GM18499 (cell line): Measurements from ENCODE around the gene CD79A.
"Not testable (repeated sequence)": the region's sequence is repeated elsewhere in the genome, so short reads cannot be mapped to it uniquely, and the experiment has no call there.

ENCODE experiments used
- ATAC-seq: cut with Tn5 transposase; IDR thresholded peaks from one replicate; pipeline ENCODE4 v1.9.1; 2021; ENCODE audit warnings: moderate number of reproducible peaks; ENCODE audit not compliant: insufficient read depth, unreplicated experiment

CD79A gene

GRCh38 chr19:41862445-41862986 lies 14.6 kb upstream of the CD79A start:
- ATAC-seq: no peak

DNA sequence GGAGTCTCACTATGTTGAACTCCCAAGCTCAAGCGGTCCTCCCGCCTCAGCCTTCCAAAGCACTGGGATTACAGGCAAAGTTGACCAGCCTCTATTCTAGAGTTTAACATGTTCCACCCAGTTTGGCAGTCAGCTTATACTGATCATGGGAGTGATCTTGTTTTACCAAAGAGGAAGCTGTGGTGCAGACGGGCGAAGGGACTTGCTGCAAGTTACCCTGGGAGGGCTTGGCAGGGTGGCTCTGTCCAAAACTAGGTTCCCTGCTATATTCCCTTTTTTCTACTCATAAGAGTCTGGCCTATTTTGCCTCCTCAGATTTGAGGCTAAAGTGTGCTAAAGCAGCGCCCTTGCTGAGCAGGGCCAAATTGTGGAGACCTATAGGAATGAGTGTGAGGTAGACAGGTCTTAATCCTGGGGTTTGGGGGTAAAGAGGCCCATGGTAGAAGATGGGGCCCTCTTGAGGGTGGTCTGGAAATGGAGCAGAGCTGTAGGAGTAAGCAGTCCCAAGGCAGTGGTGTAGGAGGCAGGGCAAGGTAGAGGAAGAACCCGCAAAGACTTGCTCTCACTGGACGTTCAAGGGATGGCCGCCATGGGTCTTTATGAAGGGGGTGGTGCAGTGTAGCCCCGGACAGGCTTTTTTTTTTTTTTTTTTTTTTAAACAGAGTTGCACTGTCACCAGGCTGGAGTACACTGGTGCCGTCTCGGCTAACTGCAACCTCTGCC lies 13.7 kb upstream of the CD79A start:
- no peak for ATAC-seq

DNA sequence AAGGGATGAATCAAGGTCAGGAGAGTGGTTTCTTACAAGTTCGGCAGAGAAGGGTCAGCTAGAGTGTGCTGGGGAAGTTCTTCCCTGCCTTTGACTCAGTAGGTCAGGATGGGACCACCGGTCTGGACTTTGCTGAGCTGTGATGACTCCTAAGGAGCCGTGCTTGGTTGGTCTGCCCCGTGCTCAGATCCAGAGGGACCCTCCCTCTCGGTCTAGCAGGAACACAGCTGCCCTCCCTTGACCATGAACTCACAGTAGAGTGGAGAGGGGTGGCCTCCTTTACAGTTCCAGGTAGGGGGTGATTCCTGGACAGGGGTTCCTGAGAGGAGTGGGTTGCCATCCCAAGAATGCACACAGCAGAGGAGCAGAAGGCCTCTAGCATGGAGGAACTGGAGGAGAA lies 12.7 kb upstream of the CD79A start:
- no peak for ATAC-seq

DNA sequence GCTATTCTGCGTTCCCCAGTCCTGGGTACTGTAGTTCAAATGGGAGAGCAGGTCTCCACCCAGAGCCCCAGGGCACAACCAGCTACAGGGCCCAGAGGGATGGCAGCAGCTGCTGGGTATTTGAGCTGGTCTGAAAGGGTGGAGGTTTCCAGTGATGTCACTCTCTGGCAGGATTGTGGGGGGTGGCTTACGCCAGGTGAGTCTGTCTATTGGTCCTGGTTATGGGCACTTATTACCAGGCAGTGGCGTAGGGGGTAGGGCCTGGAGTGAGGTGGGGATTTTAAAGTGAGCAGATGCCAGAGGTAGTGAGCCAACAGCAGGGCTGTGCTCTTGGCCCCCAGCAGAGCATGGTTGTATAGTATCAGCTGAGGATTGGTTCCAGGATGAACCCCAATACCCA lies 10.8 kb upstream of the CD79A start:
- no peak for ATAC-seq

DNA sequence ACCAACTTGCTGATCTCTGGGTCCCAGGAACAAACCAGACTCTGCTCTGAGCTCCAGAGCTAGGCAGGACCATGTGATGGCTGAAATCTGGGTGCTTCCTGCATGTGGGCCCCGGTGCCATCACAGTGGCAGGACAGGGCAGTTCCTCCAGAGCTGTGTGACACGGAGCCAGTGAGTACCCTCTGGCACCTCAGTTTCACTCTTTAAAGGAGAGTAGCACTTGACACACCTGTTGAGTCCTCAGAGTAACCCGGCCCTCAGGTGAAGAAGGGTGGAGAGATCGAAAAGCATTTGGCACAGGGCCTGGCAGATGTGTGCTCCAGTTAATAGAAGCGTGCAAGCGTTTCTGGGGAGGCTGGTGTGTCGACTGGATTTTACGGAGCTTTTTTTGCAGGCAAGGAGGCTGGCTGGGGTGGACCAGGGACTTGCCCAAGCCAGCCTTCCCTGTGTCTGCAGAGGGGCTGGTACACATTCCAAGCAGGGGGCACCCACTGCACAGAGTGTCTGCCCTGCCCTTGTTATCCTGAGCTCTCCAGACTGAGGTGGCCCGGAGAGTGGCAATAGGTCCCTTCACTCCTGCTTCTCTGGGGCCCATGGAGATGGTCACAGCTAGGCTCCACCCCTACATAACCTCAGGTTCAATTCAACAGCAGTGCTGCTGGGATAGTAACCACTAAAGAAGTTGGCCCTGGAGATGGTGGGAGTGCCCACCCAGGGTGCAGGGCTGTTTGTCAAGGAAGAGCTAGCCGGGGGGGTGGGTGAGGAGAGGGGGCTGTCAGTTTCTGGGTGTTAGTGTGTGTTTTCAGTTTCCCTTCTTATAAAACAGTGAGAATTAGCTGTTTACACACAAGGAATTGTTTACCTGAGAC lies 8.7 kb upstream of the CD79A start:
- no peak for ATAC-seq

GRCh38 chr19:41868989-41869300 lies 8.1 kb upstream of the CD79A start:
- no peak for ATAC-seq

GRCh38 chr19:41869374-41869955 lies 7.6 kb upstream of the CD79A start:
- ATAC-seq: no peak

DNA sequence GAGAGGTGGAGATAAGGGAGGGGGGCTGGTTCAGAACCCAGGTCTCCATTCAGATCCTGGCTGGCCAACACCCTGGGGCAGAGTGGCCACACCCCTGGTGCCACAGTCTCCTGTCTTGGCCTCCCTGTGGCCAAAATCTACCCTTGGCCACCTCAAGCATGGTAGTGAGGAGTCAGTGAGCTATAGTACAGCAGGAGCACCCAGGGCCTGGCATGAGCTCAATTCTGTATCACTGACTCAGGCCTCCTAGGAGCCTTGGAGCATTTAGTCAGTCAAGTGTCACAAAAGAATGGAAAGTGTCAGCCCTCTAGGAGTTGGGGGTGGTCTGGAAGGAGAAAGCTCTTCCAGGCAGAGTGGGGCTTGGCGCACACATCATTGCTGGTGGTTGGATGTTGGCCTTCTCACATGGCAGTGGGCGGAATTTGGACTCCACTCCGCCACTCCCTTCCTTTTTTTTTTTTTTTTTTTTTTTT lies 6.6 kb upstream of the CD79A start:
- no peak for ATAC-seq

DNA sequence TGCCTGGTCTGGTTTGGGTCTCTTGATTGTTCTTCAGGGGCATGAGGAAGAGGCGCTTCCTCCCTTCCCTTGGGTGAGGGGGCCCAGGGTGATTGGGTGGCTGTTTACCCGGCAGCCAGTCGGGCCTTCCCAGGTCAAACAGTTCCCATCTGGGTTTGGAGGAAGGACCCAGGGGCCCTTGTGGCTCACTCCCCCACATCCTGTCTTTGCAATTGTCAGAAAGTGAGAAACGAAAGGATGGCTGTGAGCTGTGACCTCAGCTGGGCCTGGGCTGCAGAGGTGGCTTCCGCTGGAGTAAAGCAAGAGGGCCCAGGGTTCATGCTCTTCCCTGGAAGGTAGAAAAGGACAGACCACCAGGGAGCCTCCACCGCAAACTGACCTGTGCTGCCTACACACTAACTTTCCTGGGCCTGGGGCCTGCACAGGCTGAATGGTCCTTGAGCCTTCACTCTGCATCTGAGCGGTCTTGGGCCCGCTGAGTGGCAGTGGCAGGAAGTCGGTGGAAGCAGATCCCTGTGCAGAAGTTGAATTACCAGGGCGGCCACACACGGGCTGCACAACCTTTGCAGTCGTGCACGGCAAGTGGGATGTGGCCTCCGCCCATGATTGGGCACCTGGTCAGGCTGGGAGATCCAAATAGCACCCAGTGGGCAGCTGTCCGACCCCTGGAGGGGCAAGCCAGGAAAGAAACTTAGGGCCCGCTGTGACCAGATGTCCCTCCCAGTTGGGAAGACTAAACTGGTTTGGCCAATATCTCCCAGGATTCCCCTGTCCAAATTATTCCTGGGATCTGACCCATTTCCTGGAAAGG lies 5.3 kb upstream of the CD79A start:
- ATAC-seq: no peak

- ATAC-seq: no peak
Observed at GRCh38 chr19:41872384-41872774, 4.7 kb upstream of the CD79A start.

DNA sequence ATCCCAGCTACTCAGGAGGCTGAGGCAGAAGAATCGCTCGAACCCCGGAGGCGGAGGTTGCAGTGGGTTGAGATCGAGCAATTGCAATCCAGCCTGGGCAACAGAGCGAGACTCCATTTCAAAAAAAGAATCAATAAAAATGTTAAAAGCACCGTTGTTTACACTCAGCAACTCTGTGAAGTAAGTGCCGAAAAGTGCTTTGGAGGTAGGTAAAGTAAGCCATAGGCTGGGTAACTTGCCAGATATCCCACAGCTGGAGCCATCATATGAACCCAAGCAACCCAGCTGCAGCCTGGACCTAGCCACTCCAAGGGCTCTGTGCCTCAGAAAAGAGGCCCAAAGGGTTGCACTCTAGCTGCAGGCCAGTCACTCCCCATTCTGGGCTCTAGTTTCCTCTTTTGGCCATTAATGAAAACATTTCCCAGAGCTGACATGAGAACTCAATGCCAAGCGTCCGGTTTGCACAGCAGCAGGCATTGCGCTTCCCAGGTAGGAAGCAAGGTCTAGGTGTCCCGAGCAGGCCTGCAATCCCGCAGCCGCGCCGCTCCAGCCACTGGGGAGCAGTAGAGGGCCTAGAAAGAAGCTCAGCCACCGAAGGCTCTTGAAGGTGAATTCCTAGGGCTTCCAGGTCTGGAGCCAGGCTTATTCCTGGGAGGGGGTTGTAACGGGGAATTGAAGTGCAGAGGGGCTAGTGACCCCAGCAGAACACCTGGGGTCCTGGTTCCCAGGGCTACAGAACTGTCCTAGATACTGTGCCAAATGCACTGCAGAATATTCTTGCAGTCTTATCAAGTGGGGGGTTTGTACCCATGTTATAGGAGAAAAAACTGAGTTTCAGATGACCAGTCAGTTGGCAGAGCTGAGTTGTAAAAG lies 4.1 kb upstream of the CD79A start:
- no peak for ATAC-seq

- ATAC-seq: not testable (repeated sequence)
Observed at GRCh38 chr19:41875973-41876372, 1.1 kb upstream of the CD79A start.

- no peak for ATAC-seq
Observed at GRCh38 chr19:41877916-41878905, 1.1 kb downstream of the CD79A start.

GRCh38 chr19:41879080-41879479 lies 2.0 kb downstream of the CD79A start:
- ATAC-seq: no peak

DNA sequence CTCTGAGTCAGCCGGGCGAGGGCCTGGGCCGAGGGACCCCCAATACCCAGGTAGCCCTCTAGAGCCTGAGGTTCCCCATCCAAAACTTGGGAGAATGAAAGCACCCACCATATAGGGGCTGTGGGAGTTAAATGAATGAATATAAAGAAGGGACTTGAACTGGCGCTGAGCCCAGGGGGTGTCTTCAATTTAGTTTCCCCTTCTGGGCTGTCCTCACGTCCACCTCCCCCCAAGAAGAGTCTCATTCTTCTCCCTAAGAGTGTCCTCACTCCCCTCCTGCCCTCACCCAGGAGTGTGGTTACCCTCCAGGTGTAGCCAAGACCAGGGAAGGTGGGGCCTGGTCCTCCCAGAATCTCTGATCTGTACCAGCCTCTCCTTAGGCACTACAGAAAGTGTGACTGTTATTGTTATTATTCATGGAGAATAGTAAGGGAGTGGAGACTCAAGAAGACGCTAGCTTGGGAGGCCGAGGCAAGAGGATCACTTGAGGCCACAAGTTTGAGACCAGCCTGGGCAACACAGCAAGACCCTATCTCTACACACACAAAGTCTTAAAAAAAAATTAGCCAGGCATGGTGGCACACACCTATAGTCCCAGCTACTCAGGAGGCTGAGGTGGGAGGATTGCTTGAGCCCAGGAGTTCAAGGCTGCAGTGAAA lies 2.7 kb downstream of the CD79A start:
- ATAC-seq: no peak

- no peak for ATAC-seq
Observed at GRCh38 chr19:41880329-41880708, 3.2 kb downstream of the CD79A start.

GRCh38 chr19:41882568-41883462 lies 5.7 kb downstream of the CD79A start, which contains the start of gene ARHGEF1:
Gene ARHGEF1 (plus strand): TSS chr19:41883184. CDS start chr19:41888083, 4,899 bp downstream.
- no peak for ATAC-seq
